ENCODE results near the gene KTN1.

The KTN1 gene

GRCh38 chr14:55587847-55588246, 7.8 kb downstream of the KTN1 start:
- no peaks in the 10 kb centered on the region for H3K9me2 ChIP-seq (replicated peaks; ENCODE audit: control insufficient read depth, low read length)
- H3F3A ChIP-seq (ENCODE audit: control insufficient read depth, insufficient read depth) = peaks cover 4% of the 10 kb centered on the region; the same call in 1 of the 2 replicates
- no peak overlapping the region for H3K4me2 ChIP-seq (ENCODE audit: low read length)
- peaks cover 99% of the 10 kb centered on the region for H3K79me2 ChIP-seq (ENCODE audit: control insufficient read depth, low read length)
- no peaks in the 10 kb centered on the region for H3K9me3 ChIP-seq (ENCODE audit: control insufficient read depth, insufficient read depth, low read length)
- H3K27me3 ChIP-seq (ENCODE audit: control insufficient read depth, low read length) = no peaks in the 10 kb centered on the region
- no peak overlapping the region for H3K4me3 ChIP-seq (ENCODE audit: low read length)
- H3K36me3 ChIP-seq (ENCODE audit: control insufficient read depth, low read length) = peaks cover 32% of the 10 kb centered on the region
- peaks cover 38% of the 10 kb centered on the region for H3K4me1 ChIP-seq (ENCODE audit: control insufficient read depth, low read length)
- H4K20me1 ChIP-seq (ENCODE audit: control insufficient read depth, insufficient read depth, low read depth, low read length) = peaks cover 35% of the 10 kb centered on the region
- H3K27ac ChIP-seq (ENCODE audit: low read depth, low read length) = no peak overlapping the region
- no peak for TF ChIP-seq CTCF (IDR thresholded peaks at IDR 0.05; ENCODE audit: low read depth, low read length, poor library complexity, severe bottlenecking)
- no peak for TF ChIP-seq EZH2phosphoT487 (IDR thresholded peaks at IDR 0.05; ENCODE audit: borderline replicate concordance, low read length)

- Histone ChIP-seq H3F3A (ENCODE audit: control insufficient read depth, insufficient read depth) (0 out of 2 replicates have a peak, but pooled peaks cover 2% of the 10 kb centered on the region), H3K27me3 (ENCODE audit: control insufficient read depth, low read length) (no peaks in the 10 kb centered on the region), H3K79me2 (ENCODE audit: control insufficient read depth, low read length) (peaks cover 99% of the 10 kb centered on the region), H3K9me3 (ENCODE audit: control insufficient read depth, insufficient read depth, low read length) (no peaks in the 10 kb centered on the region), H3K27ac (ENCODE audit: low read depth, low read length) (no peak overlapping the region), H3K4me3 (ENCODE audit: low read length) (no peak overlapping the region), H4K20me1 (ENCODE audit: control insufficient read depth, insufficient read depth, low read depth, low read length) (peaks cover 34% of the 10 kb centered on the region), H3K4me2 (ENCODE audit: low read length) (no peak overlapping the region), H3K36me3 (ENCODE audit: control insufficient read depth, low read length) (peaks cover 34% of the 10 kb centered on the region), H3K9me2 (replicated peaks; ENCODE audit: control insufficient read depth, low read length) (no peaks in the 10 kb centered on the region), H3K4me1 (ENCODE audit: control insufficient read depth, low read length) (peaks cover 33% of the 10 kb centered on the region)
- TF ChIP-seq EZH2phosphoT487 (IDR thresholded peaks at IDR 0.05; ENCODE audit: borderline replicate concordance, low read length) = no peak
- TF ChIP-seq CTCF (IDR thresholded peaks at IDR 0.05; ENCODE audit: low read depth, low read length, poor library complexity, severe bottlenecking) = no peak
Measured at GRCh38 chr14:55588259-55588699, 8.3 kb downstream of the KTN1 start.

- Histone ChIP-seq H3K4me2 (ENCODE audit: low read length) (no peak overlapping the region), H3K36me3 (ENCODE audit: control insufficient read depth, low read length) (peaks cover 29% of the 10 kb centered on the region), H3F3A (ENCODE audit: control insufficient read depth, insufficient read depth) (0 out of 2 replicates have a peak, but pooled peaks cover 2% of the 10 kb centered on the region), H4K20me1 (ENCODE audit: control insufficient read depth, insufficient read depth, low read depth, low read length) (peaks cover 29% of the 10 kb centered on the region), H3K79me2 (ENCODE audit: control insufficient read depth, low read length) (peaks cover 99% of the 10 kb centered on the region), H3K9me2 (replicated peaks; ENCODE audit: control insufficient read depth, low read length) (no peaks in the 10 kb centered on the region), H3K4me3 (ENCODE audit: low read length) (no peak overlapping the region), H3K27ac (ENCODE audit: low read depth, low read length) (no peak overlapping the region), H3K4me1 (ENCODE audit: control insufficient read depth, low read length) (peaks cover 24% of the 10 kb centered on the region), H3K27me3 (ENCODE audit: control insufficient read depth, low read length) (no peaks in the 10 kb centered on the region), H3K9me3 (ENCODE audit: control insufficient read depth, insufficient read depth, low read length) (no peaks in the 10 kb centered on the region)
- TF ChIP-seq EZH2phosphoT487 (IDR thresholded peaks at IDR 0.05; ENCODE audit: borderline replicate concordance, low read length) (no peak), CTCF (IDR thresholded peaks at IDR 0.05; ENCODE audit: low read depth, low read length, poor library complexity, severe bottlenecking) (no peak)
Measured at GRCh38 chr14:55589171-55589570, 9.2 kb downstream of the KTN1 start.

Data from DOHH2 (cell line).